ENCODE data around the gene DPF3. TPM values are rescaled to one million over a fixed set of nuclear protein-coding genes. Genes with fewer than 3 reads are reported as not detected.

The DPF3 gene
- total and polyA plus RNA-seq, 9 of the 15 experiments (the other 6 are each of a cell fraction or from before 2014, with no cell fraction given) = 0.21 to 4.9 (median 1.2) TPM

GRCh38 chr14:72621387-72622065 is 272.4 kb downstream of the DPF3 start:
- ChIA-PET CTCF (ENCODE audit: low intra/inter-chr PET ratio) (no interaction called here), POLR2A (no interaction called here)
- FAIRE-seq (no peak), DNase-seq (ENCODE audit: extremely low read depth in 1 of 4, low spot score in 3 of 4) (no peak), ATAC-seq (no peak)
- Histone ChIP-seq H3K36me3 (ENCODE audit: control insufficient read depth, insufficient read depth, low read length) (no peaks in the 10 kb centered on the region), H3K4me2 (ENCODE audit: insufficient read depth, low read length) (no peak overlapping the region), H3K9ac (ENCODE audit: insufficient read depth in 1 of 2, low read depth in 2 of 2, low read length in 2 of 2) (no peak overlapping the region), H3K4me1 (replicated peaks in 1 of 2; ENCODE audit: control insufficient read depth in 2 of 2, insufficient read depth in 2 of 2, low read length in 2 of 2) (peaks cover 6 to 8% of the 10 kb centered on the region in 2 experiments; a peak in 4 of 5 replicates), H2AFZ (ENCODE audit: low read depth, low read length) (no peak overlapping the region), H3K27me3 (ENCODE audit: control insufficient read depth in 2 of 2, insufficient read depth in 2 of 2, low read length in 2 of 2) (peaks cover 0 to 20% of the 10 kb centered on the region in 2 experiments; a peak in 3 of 5 replicates), H3K27ac (ENCODE audit: extremely low read depth, low read depth, low read length) (no peak overlapping the region), H3K4me3 (no peak overlapping the region), H4K20me1 (replicated peaks; ENCODE audit: control insufficient read depth, insufficient read depth, low read length) (no peaks in the 10 kb centered on the region), H3K79me2 (ENCODE audit: control insufficient read depth, insufficient read depth, low read length) (no peaks in the 10 kb centered on the region), H3K9me1 (ENCODE audit: control insufficient read depth, insufficient read depth, low read length) (no peaks in the 10 kb centered on the region), H3K9me3 (replicated peaks; ENCODE audit: control insufficient read depth, insufficient read depth, low read depth, low read length) (no peaks in the 10 kb centered on the region)
- no peak for TF ChIP-seq RFX5 (IDR thresholded peaks at IDR 0.05; ENCODE audit: low read depth, low read length)
- no peak for TF ChIP-seq ZNF124 (CRISPR knock-in tag; IDR thresholded peaks at IDR 0.05)
- no peak for TF ChIP-seq E2F5 (CRISPR knock-in tag; IDR thresholded peaks at IDR 0.05)
- TF ChIP-seq POLR2A (conservative IDR thresholded peaks at IDR 0.05) = no peak
- no peak for TF ChIP-seq CXXC5 (CRISPR knock-in tag; IDR thresholded peaks at IDR 0.05)
- no peak for TF ChIP-seq KDM1A (IDR thresholded peaks at IDR 0.05)
- no TSS peak for BruUV-seq (replicated peaks)
- intact Hi-C loops (cut with micrococcal nuclease) = no loop called here
- WGBS (ENCODE audit: insufficient coverage, low coverage, missing lambda C conversion rate) = 3% methylated on average over 4 of the region's 6 CpGs
- in situ Hi-C loops (cut with MboI) = no loop called here

Measured in K562 (cell line).